Prostate gland (tissue), 2 donors: Measurements from ENCODE around the gene EEF1AKMT2. TPM values are rescaled to one million over a fixed set of nuclear protein-coding genes. Genes with fewer than 3 reads are reported as not detected.

ENCODE experiments used
- DNase-seq: peaks from one replicate; pipeline ENCODE4 v3.0.0-alpha.2; 2019; ENCODE audit warnings: low spot score
- H3K27ac ChIP-seq, 2 donors: fragments of 200-600 bp; sonication (generic); 2 replicates each; pipeline ENCODE4 v1.5.1; 2017 to 2019
- H3K27me3 ChIP-seq: fragments of 200-600 bp; sonication (generic); replicated peaks from 2 replicates; pipeline ENCODE4 v1.5.1; 2019; ENCODE audit not compliant: insufficient read depth
- H3K36me3 ChIP-seq, 2 donors: fragments of 200-600 bp; sonication (generic); 1 replicate in 1 of 2; 2 replicates in 1 of 2; pipeline versions ENCODE4 v1.5.1 to v1.8.1; 2017 to 2019
- H3K4me1 ChIP-seq: fragments of 200-600 bp; sonication (generic); replicated peaks from 2 replicates; pipeline ENCODE4 v1.5.1; 2019
- H3K4me3 ChIP-seq, 2 donors: fragments of 200-600 bp; sonication (generic); 2 replicates each; pipeline ENCODE4 v1.5.1; 2017 to 2019
- H3K9me3 ChIP-seq: fragments of 200-600 bp; sonication (generic); 2 replicates; pipeline ENCODE4 v1.5.1; 2017
- POLR2A ChIP-seq: fragments of 450-650 bp; IDR thresholded peaks from one replicate; pipeline ENCODE4 v1.6.1; 2016; ENCODE audit warnings: antibody characterized with exemption, mild to moderate bottlenecking
- POLR2AphosphoS5 ChIP-seq: sonication (generic); formaldehyde crosslinking; IDR thresholded peaks from one replicate; pipeline ENCODE4 v1.6.1; 2017; ENCODE audit warnings: antibody characterized with exemption
- WGBS: methylation state at CpG from one replicate; pipeline ENCODE4 v1.1.5; 2018; 5-methylcytosine and 5-hydroxymethylcytosine counted together
- intact Hi-C: fragments of 100-400 bp; cut with DNase I; formaldehyde crosslinking; loops from one replicate; pipeline ENCODE4 v1.14.2; 2022
- total RNA-seq, 2 donors: library from RNA; depleted of rRNA; stranded (reverse); fragments of >200 nt; gene quantifications; one replicate each; pipeline ENCODE4 v1.1.0, GENCODE V29; 2016
- TF ChIP-seq, protein P1 (sequence below), 4 experiments: fragments of 200-600 bp in 2 of 4; fragments of 450-650 bp in 2 of 4; sonication (generic) in 2 of 4; IDR thresholded peaks; 1 replicate in 3 of 4; 2 replicates in 1 of 4; pipeline ENCODE4 v1.5.1; 2016 to 2019; ENCODE audit warnings: antibody characterized with exemption in 4 of 4, mild to moderate bottlenecking in 2 of 4, moderate library complexity in 2 of 4

EEF1AKMT2 gene
- total RNA-seq, 2 donors from 2014 or later: 15.7 to 20.5 TPM

DNA sequence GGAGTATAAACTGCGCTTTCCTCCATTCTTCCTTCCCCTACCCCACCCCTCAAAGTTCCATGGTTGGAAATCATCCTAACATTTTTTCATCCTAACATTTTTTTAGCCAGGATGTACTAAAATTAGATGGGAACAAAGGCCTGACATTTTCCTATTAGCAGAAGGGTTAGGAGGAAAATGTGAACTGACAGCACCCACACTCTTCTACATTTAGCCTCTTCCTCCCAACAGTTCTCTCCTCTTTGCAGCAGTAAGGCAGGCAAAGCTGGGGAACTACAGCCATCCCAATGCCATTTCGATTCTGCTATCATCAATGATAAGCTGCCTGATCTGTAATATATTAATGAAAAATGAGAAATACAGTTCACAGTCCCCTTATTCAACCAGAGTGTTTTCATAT, 36.1 kb downstream of the EEF1AKMT2 start:
- intact Hi-C loops: no loop called here
- WGBS: 83% methylated on average over 2 of the region's 2 CpGs

DNA sequence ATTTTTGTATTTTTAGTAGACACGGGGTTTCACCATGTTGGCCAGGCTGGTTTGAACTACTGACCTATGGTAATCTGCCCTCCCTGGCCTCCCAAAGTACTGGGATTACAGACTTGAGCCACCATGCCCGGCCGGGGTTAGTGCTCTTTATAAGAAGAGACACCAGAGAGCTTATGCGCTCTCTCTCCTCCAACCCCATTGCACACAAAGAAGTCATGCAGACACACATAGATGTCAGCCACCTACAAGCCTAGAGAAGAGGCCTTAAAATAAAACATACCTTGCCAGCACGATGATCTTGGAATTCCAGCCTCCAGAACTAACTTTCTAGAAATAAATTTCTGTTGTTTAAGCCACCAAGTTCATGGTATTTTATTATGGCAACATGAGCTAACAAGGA, 37.5 kb downstream of the EEF1AKMT2 start:
- Histone ChIP-seq H3K36me3 (no peaks in the 10 kb centered on the region), H3K4me1 (no peaks in the 10 kb centered on the region), H3K27ac (no peak overlapping the region), H3K27me3 (no peaks in the 10 kb centered on the region), H3K9me3 (no peaks in the 10 kb centered on the region), H3K4me3 (no peak overlapping the region)
- intact Hi-C loops: no loop called here
- DNase-seq: no peak
- TF ChIP-seq POLR2A (no peak), POLR2AphosphoS5 (no peak)
- TF ChIP-seq, protein P1, sequence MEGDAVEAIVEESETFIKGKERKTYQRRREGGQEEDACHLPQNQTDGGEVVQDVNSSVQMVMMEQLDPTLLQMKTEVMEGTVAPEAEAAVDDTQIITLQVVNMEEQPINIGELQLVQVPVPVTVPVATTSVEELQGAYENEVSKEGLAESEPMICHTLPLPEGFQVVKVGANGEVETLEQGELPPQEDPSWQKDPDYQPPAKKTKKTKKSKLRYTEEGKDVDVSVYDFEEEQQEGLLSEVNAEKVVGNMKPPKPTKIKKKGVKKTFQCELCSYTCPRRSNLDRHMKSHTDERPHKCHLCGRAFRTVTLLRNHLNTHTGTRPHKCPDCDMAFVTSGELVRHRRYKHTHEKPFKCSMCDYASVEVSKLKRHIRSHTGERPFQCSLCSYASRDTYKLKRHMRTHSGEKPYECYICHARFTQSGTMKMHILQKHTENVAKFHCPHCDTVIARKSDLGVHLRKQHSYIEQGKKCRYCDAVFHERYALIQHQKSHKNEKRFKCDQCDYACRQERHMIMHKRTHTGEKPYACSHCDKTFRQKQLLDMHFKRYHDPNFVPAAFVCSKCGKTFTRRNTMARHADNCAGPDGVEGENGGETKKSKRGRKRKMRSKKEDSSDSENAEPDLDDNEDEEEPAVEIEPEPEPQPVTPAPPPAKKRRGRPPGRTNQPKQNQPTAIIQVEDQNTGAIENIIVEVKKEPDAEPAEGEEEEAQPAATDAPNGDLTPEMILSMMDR (IDR thresholded peaks at IDR 0.05): no peak
- 95% methylated on average over 5 of the region's 5 CpGs for WGBS

More for the DNA sequence above, 36.1 kb downstream of the EEF1AKMT2 start:
- TF ChIP-seq, protein P1 (IDR thresholded peaks at IDR 0.05): no peak
- TF ChIP-seq POLR2A: no peak
- no peak for TF ChIP-seq POLR2AphosphoS5
- H3K4me1 ChIP-seq: no peaks in the 10 kb centered on the region
- H3K36me3 ChIP-seq: no peaks in the 10 kb centered on the region
- H3K27ac ChIP-seq: no peak overlapping the region
- no peak overlapping the region for H3K4me3 ChIP-seq
- no peak for DNase-seq
- H3K9me3 ChIP-seq: no peaks in the 10 kb centered on the region
- no peaks in the 10 kb centered on the region for H3K27me3 ChIP-seq

DNA sequence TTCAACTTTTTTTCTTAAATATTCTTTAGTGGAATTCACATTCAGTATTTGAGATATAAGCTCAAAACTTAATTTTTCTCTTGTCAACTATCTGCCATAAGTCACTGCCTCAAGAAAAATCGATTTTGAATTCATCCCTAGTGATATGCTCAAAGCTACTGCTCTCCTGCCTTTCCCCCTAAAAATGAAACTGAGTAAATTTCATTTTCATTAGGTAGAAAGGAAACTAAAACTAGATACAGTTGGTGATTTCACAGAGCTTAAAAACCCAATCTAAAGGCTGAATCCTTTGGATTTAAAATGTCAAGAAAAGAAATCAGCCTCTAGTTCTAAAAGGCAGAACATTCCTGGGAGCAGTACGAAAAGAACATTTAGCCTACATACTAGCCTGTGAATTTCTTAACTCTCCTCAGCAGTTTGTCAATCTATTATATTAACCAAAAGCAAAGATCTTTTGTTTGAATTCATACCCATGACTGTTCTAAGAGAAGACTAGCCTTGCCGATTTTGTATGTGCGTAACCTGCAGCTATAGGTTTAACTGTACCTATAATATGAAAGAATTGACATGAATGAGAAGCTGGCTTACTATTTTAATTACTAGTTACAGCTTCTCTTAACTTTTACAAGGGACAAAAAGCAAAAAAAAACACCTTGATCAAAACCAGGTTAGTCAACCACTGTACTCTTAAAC, 42.6 kb downstream of the EEF1AKMT2 start:
- Histone ChIP-seq H3K27ac (no peak overlapping the region), H3K4me3 (no peak overlapping the region)
- intact Hi-C loops: loop anchor here (5.0 kb wide), 1 partner anchor 43 kb away; the partner anchor contains the start of gene EEF1AKMT2

DNA sequence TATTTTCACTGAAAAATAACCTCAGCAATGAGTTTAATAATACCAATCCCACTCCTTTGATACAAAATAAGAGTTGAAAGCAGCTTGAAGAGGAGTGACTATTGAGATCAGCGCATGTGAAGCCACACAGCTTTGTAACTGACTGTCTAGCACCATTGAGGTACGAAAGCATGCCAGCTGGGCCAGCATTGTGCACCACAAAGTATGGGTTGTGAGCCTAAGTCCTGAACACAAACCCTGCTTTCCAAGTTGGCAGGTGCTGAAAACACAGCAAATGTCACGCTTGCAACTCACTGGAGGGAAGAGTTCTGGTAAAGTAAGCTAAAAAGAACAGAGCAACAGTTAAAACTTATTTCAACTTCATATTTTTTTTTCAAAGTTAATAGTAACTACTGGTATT, 43.5 kb downstream of the EEF1AKMT2 start:
- H3K4me3 ChIP-seq: no peak overlapping the region
- peaks cover 6% of the 10 kb centered on the region for H3K4me1 ChIP-seq
- no peak overlapping the region for H3K27ac ChIP-seq
- no peaks in the 10 kb centered on the region for H3K36me3 ChIP-seq
- DNase-seq: no peak
- no peak for TF ChIP-seq POLR2AphosphoS5
- no peak for TF ChIP-seq POLR2A
- no peaks in the 10 kb centered on the region for H3K27me3 ChIP-seq
- no peaks in the 10 kb centered on the region for H3K9me3 ChIP-seq
- intact Hi-C loops: loop anchor here (5.0 kb wide), 1 partner anchor 44 kb away; the partner anchor contains the start of gene EEF1AKMT2
- WGBS: 77% methylated on average over 3 of the region's 3 CpGs

More for the DNA sequence above, 42.6 kb downstream of the EEF1AKMT2 start:
- DNase-seq: no peak
- Histone ChIP-seq H3K36me3 (no peaks in the 10 kb centered on the region), H3K27me3 (no peaks in the 10 kb centered on the region), H3K9me3 (no peaks in the 10 kb centered on the region), H3K4me1 (peaks cover 6% of the 10 kb centered on the region)
- no peak for TF ChIP-seq POLR2A
- TF ChIP-seq, protein P1 (IDR thresholded peaks at IDR 0.05): no peak
- TF ChIP-seq POLR2AphosphoS5: no peak
- 76% methylated on average over 4 of the region's 4 CpGs for WGBS

DNA sequence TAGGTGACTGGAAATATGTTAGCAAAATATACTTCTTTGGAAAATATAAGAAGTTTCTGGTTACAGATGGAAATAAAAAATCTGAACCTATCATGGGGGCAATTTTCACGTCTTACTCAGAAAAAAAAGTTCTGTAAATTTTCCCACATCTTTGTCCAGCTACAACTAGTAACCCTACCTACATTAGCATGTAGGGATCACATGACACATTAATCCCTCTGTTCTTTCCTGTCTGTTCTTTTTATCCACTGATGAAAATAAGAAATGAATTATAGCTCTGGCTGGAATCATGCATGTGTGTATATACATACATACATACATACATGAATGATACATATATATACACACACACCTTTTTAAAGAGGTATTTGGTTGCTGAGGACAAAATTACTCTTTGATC, 43.9 kb downstream of the EEF1AKMT2 start:
- Histone ChIP-seq H3K9me3 (no peaks in the 10 kb centered on the region), H3K36me3 (no peaks in the 10 kb centered on the region), H3K4me1 (peaks cover 6% of the 10 kb centered on the region), H3K4me3 (no peak overlapping the region), H3K27ac (no peak overlapping the region), H3K27me3 (no peaks in the 10 kb centered on the region)
- intact Hi-C loops: loop anchor here (5.0 kb wide), 1 partner anchor 45 kb away; the partner anchor contains the start of gene EEF1AKMT2
- WGBS: 73% methylated on average over 1 of the region's 1 CpG
- no peak for TF ChIP-seq POLR2AphosphoS5
- TF ChIP-seq POLR2A: no peak
- TF ChIP-seq, protein P1 (IDR thresholded peaks at IDR 0.05): no peak
- DNase-seq: no peak
